GM12874 (cell line): ENCODE data around the gene HLA-DQA1.

Experiments
- TF ChIP-seq, protein P1 (sequence below): IDR thresholded peaks from 2 replicates; pipeline ENCODE4 v1.5.1; 2011; ENCODE audit warnings: low read depth, mild to moderate bottlenecking, control low read depth, low read length, moderate library complexity; ENCODE audit not compliant: insufficient read depth

The HLA-DQA1 gene

DNA sequence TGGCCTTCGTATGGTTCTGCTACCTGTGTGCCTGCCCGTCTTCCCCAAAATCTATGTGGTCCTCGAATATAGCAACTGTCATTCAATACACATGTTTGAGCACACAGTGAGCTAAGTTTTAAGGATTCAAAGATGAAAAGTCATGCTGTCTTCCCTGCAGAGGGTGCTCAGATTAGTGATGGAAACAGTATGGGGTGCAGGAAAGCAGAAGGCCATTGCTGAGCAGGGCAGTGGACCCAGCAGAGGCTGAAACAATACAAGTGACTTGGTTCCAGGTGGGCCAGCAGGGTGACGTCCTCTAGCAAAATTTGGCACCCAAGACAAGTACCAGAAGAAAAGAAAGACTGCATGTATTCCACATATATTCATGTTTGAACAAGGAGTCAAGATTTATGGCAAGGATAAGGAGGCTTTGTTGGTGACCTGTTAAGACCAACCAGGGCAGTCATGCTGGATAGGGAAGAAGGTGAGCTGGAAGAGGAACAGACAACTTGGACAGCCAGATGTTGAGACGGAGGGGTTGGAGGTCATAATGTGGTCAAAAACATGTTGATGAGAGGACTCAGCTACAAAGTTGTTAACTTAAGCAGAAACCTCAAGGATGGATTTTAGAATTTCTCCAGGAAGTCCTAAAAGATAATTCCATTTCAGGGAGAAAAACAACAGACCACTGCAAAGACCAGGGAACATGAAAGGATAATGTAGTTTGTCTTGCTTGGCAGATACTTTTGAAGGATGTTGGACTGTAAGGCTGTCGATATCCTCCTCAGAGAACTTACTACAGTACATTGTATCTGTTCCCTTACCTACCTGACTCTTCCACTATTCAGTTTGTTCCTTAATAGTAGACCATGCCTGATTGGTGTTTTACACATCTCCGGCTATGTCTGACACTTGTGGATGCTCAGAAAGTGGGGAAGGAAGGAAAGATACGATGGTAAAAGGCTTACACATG, 2.5 kb downstream of the HLA-DQA1 start:
- TF ChIP-seq, protein P1, sequence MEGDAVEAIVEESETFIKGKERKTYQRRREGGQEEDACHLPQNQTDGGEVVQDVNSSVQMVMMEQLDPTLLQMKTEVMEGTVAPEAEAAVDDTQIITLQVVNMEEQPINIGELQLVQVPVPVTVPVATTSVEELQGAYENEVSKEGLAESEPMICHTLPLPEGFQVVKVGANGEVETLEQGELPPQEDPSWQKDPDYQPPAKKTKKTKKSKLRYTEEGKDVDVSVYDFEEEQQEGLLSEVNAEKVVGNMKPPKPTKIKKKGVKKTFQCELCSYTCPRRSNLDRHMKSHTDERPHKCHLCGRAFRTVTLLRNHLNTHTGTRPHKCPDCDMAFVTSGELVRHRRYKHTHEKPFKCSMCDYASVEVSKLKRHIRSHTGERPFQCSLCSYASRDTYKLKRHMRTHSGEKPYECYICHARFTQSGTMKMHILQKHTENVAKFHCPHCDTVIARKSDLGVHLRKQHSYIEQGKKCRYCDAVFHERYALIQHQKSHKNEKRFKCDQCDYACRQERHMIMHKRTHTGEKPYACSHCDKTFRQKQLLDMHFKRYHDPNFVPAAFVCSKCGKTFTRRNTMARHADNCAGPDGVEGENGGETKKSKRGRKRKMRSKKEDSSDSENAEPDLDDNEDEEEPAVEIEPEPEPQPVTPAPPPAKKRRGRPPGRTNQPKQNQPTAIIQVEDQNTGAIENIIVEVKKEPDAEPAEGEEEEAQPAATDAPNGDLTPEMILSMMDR = no peak

DNA sequence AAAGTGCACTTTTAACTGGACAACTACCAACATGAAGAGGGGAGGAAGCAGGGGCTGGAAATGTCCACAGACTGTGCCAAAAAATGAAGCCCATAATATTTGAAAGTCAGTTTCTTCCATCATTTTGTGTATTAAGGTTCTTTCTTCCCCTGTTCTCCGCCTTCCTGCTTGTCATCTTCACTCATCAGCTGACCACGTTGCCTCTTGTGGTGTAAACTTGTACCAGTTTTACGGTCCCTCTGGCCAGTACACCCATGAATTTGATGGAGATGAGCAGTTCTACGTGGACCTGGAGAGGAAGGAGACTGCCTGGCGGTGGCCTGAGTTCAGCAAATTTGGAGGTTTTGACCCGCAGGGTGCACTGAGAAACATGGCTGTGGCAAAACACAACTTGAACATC, 3.9 kb downstream of the HLA-DQA1 start:
- TF ChIP-seq, protein P1 = no peak

DNA sequence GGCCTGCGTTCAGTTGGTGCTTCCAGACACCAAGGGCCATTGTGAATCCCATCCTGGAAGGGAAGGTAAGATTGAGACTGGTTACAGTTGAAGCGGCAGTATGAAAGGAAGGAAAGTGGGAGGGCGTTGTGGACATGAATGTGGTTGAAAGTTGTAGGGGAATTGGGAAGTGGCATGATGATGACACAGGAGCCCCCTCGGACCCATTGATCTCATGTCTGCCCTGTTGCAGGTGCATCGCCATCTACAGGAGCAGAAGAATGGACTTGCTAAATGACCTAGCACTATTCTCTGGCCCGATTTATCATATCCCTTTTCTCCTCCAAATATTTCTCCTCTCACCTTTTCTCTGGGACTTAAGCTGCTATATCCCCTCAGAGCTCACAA, 5.5 kb downstream of the HLA-DQA1 start:
- TF ChIP-seq, protein P1 = no peak

DNA sequence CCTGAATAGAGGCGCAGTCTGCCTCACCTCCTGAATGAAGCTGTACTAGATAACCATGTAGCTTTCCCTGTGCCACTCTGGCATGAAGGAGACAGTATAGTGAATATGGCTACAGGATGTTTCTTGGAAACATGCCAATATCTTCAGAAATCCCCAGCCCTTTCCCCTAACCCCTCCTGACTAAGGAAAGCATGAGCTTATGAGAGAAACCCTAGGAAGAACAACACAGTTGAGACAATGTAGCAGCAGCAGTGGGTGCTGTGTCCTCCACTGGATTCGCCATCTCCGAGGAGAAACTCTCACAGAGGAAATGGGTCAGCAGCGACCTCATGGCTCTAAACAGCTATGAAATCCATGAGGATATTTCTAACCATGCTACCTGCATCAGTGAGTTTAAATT, 6.7 kb downstream of the HLA-DQA1 start:
- TF ChIP-seq, protein P1 = no peak

DNA sequence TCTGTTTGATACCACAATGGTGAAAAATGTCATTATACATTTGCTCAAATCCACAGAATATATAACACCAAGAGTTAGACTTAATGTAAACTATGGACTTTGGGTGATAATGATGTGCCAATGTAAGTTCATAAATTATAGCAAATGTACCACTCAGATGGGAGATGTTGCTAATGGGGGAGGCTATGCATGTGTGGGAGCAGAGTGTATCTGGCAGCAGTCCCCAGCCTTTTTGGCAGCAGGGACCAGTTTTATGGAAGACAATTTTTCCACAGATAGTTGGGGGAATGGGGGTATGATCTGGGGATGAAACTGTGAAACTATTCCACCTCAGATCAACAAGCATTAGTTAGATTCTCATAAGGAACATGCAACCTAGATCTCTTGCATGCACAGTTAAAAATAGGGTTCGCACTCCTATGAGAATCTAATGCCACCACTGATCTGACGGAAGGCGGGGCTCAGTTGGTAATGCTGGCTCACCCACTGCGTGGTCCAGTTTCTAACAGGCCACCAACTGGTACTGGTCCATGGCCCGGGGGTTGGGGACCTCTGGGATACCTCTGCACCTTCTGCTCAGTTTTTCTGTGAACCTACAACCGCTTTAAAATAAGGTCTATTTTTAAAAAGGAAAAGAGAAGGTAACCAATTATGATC, 8.0 kb downstream of the HLA-DQA1 start:
- TF ChIP-seq, protein P1 = no peak

DNA sequence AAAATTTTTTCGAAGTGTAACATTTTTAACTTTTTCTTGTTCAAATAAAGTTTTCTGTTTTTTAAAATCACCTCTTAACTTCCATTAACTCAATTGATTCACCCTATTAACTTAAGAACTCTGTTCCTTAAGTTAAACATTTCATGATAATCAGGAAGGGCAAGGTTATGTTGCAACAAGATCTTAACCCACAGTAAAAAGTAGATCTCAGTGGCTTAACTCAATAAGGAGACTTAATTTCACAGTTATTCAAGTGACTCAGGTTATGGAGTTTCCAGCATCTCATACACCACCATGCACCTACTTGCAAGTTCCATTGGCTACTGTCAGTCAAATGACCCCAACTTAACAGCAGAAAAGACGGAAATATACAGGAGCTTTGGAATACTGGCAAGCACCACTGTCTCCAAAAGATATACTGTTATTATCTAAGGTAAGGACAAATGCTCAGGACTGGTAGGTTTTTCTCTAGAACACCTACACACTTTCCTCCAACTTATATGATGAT, 18.1 kb downstream of the HLA-DQA1 start:
- TF ChIP-seq, protein P1 = no peak

DNA sequence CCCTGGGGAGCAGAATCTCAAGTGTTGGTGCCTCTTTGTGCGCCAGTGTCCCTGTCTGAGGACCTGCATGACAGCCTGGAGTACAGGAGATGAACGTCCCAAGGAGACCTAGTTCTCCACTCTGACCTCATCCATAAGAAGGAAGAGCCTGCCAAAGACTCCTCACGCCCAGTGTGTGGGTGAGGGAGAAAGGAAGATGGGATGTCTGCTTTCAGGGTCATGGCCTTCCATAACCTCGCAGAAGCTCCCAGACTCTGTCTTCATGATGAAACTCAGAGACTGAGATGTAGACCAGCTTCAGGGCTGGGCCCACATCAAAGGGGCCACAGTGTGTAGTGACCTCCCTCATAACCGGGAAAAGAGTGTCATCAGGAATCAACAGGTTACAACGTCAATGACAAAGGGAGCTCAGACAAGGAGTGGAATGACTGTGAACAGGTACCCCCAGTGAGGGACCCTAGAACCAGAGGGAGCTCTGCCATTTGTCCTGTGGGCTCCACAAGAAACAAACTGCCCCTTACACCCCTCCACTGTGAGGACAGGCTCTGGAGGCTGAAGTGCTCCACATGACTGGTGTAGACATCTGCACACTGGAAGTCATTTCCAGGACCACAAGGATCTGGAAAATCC, 21.2 kb downstream of the HLA-DQA1 start:
- TF ChIP-seq, protein P1 = no peak
